LNCaP clone FGC (cell line): ENCODE measurements around the gene TUBA1B.
A peak's percentile ranks its signal among the peaks of the same experiment; 100 is the strongest.

Experiments
- DNase-seq: peaks from one replicate; pipeline ENCODE4 v3.0.0-alpha.2; 2011; ENCODE audit warnings: low read depth
- H3K4me3 ChIP-seq: 2 replicates; pipeline ENCODE4 v1.5.1; 2011; ENCODE audit warnings: mild to moderate bottlenecking, low read depth, low read length, control low read depth
- CTCF ChIP-seq: IDR thresholded peaks from 2 replicates; pipeline ENCODE4 v1.5.1; 2012; ENCODE audit warnings: mild to moderate bottlenecking; ENCODE audit not compliant: control insufficient read depth, insufficient read depth; ENCODE audit errors: extremely low read depth

TUBA1B gene

GRCh38 chr12:49094975-49095365, 36.2 kb downstream of the TUBA1B start:
- H3K4me3 ChIP-seq = no peak overlapping the region
- TF ChIP-seq CTCF = no peak
- DNase-seq = no peak

GRCh38 chr12:49094160-49094974, 36.8 kb downstream of the TUBA1B start, which contains the start of gene DHH:
Gene DHH, minus strand, starts transcription at chr12:49094801. Its CDS starts 289 bp downstream, at chr12:49094512.
- DNase-seq = no peak
- no peak within 1 kb of the TSS for H3K4me3 ChIP-seq
- no peak; the same call in 1 of the 2 replicates for TF ChIP-seq CTCF

GRCh38 chr12:49093792-49094159, 37.4 kb downstream of the TUBA1B start:
- H3K4me3 ChIP-seq = no peak overlapping the region
- no peak for TF ChIP-seq CTCF
- no peak for DNase-seq

- TF ChIP-seq CTCF = no peak
- H3K4me3 ChIP-seq = no peak overlapping the region
- DNase-seq = no peak
These were observed 38.3 kb downstream of the TUBA1B start for GRCh38 chr12:49092816-49093406.

GRCh38 chr12:49092086-49092815, 38.9 kb downstream of the TUBA1B start:
- TF ChIP-seq CTCF = peak; percentile 40
- no peak overlapping the region for H3K4me3 ChIP-seq

GRCh38 chr12:49091836-49092085, 39.4 kb downstream of the TUBA1B start:
- H3K4me3 ChIP-seq = no peak overlapping the region
- TF ChIP-seq CTCF = no peak
- DNase-seq = no peak

More at GRCh38 chr12:49092086-49092815, 38.9 kb downstream of the TUBA1B start:
- no peak for DNase-seq
